SU-DHL-6 (cell line): ENCODE data around the gene MEIS1.

ENCODE experiments used
- CTCF ChIP-seq: fragments of 200-600 bp; sonication (generic); IDR thresholded peaks from one replicate; pipeline ENCODE4 v1.5.1; 2017; ENCODE audit warnings: antibody characterized with exemption, mild to moderate bottlenecking, low read length, moderate library complexity; ENCODE audit not compliant: insufficient read depth, poor library complexity, severe bottlenecking
- EZH2phosphoT487 ChIP-seq: fragments of 200-600 bp; sonication (generic), shearing (Covaris generic); conservative IDR thresholded peaks from 2 replicates; pipeline ENCODE4 v1.6.1; 2018; ENCODE audit warnings: mild to moderate bottlenecking, antibody characterized with exemption, low read length, moderate library complexity, mixed read lengths

- TF ChIP-seq CTCF, result no peak
- TF ChIP-seq EZH2phosphoT487, result no peak
Observed at GRCh38 chr2:66587216-66587615, 152.3 kb downstream of the MEIS1 start.
